ENCODE data around the gene CCNJL.

DNA sequence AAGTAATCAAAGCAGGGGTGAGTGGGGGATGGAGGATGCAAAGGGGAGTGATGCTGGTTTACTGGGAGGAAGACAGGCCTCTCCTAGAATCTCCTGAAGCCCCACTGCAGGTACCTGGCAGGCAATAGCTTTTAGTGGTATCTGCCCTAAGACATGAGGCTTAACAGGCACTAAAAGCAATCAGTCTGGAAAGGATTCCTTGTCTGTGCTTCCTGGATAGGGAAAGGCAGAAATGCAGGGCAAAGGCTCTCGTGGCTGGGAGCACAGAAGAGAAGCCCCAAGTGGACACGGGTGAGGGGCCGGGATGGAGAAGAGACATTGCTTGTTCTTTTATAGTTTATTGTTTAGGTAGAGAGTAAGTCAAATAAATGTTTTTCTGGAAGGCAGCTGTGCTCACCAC is 40.1 kb downstream of the CCNJL start:
- TF ChIP-seq POLR2A (IDR thresholded peaks at IDR 0.05), result no peak
- TF ChIP-seq, protein P1, sequence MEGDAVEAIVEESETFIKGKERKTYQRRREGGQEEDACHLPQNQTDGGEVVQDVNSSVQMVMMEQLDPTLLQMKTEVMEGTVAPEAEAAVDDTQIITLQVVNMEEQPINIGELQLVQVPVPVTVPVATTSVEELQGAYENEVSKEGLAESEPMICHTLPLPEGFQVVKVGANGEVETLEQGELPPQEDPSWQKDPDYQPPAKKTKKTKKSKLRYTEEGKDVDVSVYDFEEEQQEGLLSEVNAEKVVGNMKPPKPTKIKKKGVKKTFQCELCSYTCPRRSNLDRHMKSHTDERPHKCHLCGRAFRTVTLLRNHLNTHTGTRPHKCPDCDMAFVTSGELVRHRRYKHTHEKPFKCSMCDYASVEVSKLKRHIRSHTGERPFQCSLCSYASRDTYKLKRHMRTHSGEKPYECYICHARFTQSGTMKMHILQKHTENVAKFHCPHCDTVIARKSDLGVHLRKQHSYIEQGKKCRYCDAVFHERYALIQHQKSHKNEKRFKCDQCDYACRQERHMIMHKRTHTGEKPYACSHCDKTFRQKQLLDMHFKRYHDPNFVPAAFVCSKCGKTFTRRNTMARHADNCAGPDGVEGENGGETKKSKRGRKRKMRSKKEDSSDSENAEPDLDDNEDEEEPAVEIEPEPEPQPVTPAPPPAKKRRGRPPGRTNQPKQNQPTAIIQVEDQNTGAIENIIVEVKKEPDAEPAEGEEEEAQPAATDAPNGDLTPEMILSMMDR (IDR thresholded peaks at IDR 0.05), result no peak

All from uterus (tissue), 2 donors.